Naive thymus-derived CD8-positive, alpha-beta T cell (primary cell): ENCODE measurements around the gene LAMA1. TPM values are rescaled to one million over a fixed set of nuclear protein-coding genes. Genes with fewer than 3 reads are reported as not detected.

ENCODE experiments used
- ATAC-seq, 2 donors: fragments of 150-1000 bp; cut with Tn5 transposase in 1 of 2; sonication (Bioruptor Pico), chemical (Tn5 transposase) in 1 of 2; 1 replicate in 1 of 2; 2 replicates in 1 of 2; pipeline ENCODE4 v1.10.0; 2021; ENCODE audit warnings: mild to moderate bottlenecking in 2 of 2, moderate library complexity in 2 of 2
- POLR2A ChIA-PET: fragments of 350-600 bp; sonication (Branson Sonifier 250); formaldehyde crosslinking; loops from one replicate; lab custom pipeline; 2021; ENCODE audit warnings: antibody characterized with exemption; lab: Charles Lee
- DNase-seq, 10 donors: peaks; one replicate each; pipeline versions ENCODE4 v3.0.0 to v3.0.0-alpha.2; 2020 to 2022
- H3K27ac Mint-ChIP-seq, 10 donors: one replicate each; pipeline ENCODE4 v1.8.0; 2020 to 2022; ENCODE audit warnings: mild to moderate bottlenecking in 10 of 10, mixed read lengths in 10 of 10, moderate library complexity in 4 of 10, inconsistent platforms in 1 of 10
- H3K27me3 Mint-ChIP-seq, 5 donors: one replicate each; pipeline ENCODE4 v1.8.0; 2021 to 2022; ENCODE audit warnings: mixed read lengths in 5 of 5
- H3K36me3 Mint-ChIP-seq, 3 donors: one replicate each; pipeline ENCODE4 v1.8.0; 2020 to 2022; ENCODE audit warnings: mixed read lengths in 3 of 3, mild to moderate bottlenecking in 2 of 3, inconsistent platforms in 1 of 3
- H3K4me1 Mint-ChIP-seq, 4 donors: one replicate each; pipeline ENCODE4 v1.8.0; 2021 to 2022; ENCODE audit warnings: mixed read lengths in 4 of 4
- H3K4me3 Mint-ChIP-seq, 10 donors: one replicate each; pipeline ENCODE4 v1.8.0; 2020 to 2022; ENCODE audit warnings: mild to moderate bottlenecking in 10 of 10, mixed read lengths in 10 of 10, moderate library complexity in 6 of 10, inconsistent platforms in 1 of 10
- H3K9me3 Mint-ChIP-seq, 9 donors: one replicate each; pipeline ENCODE4 v1.8.0; 2020 to 2022; ENCODE audit warnings: mixed read lengths in 9 of 9, mild to moderate bottlenecking in 3 of 9, inconsistent platforms in 1 of 9, moderate library complexity in 1 of 9
- polyA plus RNA-seq, 3 donors: library from polyadenylated mRNA; unstranded; fragments of 300-500 nt; fragmentation: Illumina TruSeq; gene quantifications; one replicate each; pipeline ENCODE4 v1.2.3, GENCODE V29; 2021
- total RNA-seq, 8 experiments: library from RNA in 2 of 8; stranded (reverse) in 2 of 8; gene quantifications; one replicate each; pipeline ENCODE4 v1.2.3 and lab custom pipeline; 2021 to 2026

Gene LAMA1
- total and polyA plus RNA-seq, 5 experiments from 2014 or later, result not detected

DNA sequence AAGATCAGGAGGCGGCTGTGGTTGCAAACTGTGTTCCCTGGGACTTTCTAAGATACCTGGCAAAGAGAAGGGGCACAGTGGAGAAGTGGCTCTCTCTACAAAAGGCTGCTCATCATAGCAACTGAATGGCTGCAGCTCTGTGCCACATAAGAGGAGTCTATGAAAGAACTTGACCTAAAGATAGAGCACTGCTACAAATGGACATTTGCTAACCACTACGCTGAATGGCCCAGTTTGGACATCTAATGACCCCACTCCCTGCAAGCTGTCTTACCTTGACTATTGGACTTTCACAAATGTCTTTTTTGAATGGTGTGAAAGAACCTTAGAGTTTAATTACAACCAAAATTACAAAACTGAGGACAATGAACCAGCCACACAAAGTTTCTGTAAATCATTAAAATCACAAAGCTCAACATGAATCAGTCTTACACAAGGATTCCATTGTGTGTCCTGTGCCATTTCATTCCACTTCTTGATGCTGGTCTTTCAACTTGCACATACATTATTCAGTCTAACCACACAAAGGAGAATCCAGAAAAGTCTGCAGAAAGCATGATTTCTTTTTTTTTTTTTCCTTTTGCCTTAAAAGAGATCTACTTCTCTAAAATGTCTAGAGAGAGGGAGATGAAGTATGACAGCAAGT lies 154.0 kb downstream of the LAMA1 start:
- Mint-ChIP-seq H3K36me3 (no peaks in the 10 kb centered on the region), H3K27me3 (no peaks in the 10 kb centered on the region), H3K4me3 (no peak overlapping the region), H3K9me3 (peaks cover 2 to 17% (median 7%) of the 10 kb centered on the region in 9 donors), H3K4me1 (no peaks in the 10 kb centered on the region), H3K27ac (no peak overlapping the region)
- DNase-seq, result no peak
- no peak for ATAC-seq
- POLR2A ChIA-PET, result interaction anchor here (0.6 kb wide), 1 partner anchor 1189 kb away, joined by 3 read pairs; no protein-coding TSS in a partner anchor

- Mint-ChIP-seq H3K4me1 (no peaks in the 10 kb centered on the region), H3K36me3 (no peaks in the 10 kb centered on the region), H3K27ac (no peak overlapping the region), H3K27me3 (no peaks in the 10 kb centered on the region), H3K9me3 (peaks cover 2 to 17% (median 7%) of the 10 kb centered on the region in 9 donors), H3K4me3 (no peak overlapping the region)
- POLR2A ChIA-PET, result no interaction called here
- no peak for ATAC-seq
- no peak for DNase-seq
Measured at GRCh38 chr18:6962571-6963451, 154.8 kb downstream of the LAMA1 start.

DNA sequence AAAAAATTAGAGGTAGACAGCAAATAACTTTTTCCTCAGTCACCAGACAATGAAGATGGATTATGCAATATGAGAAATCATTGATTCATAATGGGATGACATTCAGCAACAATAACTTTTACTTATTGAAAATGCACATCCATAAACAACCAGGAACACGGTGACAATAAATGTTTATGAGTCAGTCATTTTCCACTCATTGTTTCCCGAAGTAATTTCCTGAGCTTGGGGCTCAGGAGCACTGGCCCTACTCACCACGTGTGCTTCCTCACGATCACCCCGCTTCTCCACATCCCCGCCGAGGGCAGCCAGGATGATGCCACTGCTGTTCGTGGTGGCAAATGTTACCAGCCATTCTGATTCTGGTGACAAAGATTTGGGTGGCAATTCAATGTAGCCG lies 156.3 kb downstream of the LAMA1 start:
- Mint-ChIP-seq H3K36me3 (no peaks in the 10 kb centered on the region), H3K4me1 (no peaks in the 10 kb centered on the region), H3K27ac (no peak overlapping the region), H3K9me3 (peaks cover 2 to 17% (median 5%) of the 10 kb centered on the region in 9 donors), H3K27me3 (no peaks in the 10 kb centered on the region), H3K4me3 (no peak overlapping the region)
- POLR2A ChIA-PET, result no interaction called here
- ATAC-seq (no peak), DNase-seq (no peak)

DNA sequence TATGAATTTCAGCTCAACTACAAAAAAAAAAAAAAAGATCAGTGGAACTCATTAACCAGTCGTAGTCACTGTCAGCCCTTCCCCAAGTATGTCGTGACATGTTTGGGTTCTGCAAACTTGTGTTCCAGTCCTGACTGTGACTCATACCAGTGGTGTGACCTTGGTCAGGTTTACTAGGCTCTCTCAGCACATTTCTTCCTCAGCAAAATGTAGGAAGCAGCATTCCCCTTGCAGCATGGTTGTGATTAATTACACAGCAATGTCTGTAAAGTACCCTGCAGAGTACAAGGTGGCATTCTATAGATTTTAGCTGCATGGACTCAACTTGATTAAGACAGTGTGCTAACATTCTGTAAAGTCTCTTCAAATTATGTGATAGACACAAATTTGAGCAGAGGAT lies 156.9 kb downstream of the LAMA1 start:
- Mint-ChIP-seq H3K4me1 (no peaks in the 10 kb centered on the region), H3K36me3 (no peaks in the 10 kb centered on the region), H3K27me3 (no peaks in the 10 kb centered on the region), H3K4me3 (no peak overlapping the region), H3K27ac (no peak overlapping the region), H3K9me3 (peaks cover 0 to 17% (median 5%) of the 10 kb centered on the region in 9 donors)
- no peak for ATAC-seq
- POLR2A ChIA-PET, result no interaction called here
- DNase-seq, result no peak

GRCh38 chr18:6960124-6960523 lies 157.5 kb downstream of the LAMA1 start:
- peaks cover 0 to 17% (median 5%) of the 10 kb centered on the region in 9 donors for H3K9me3 Mint-ChIP-seq
- POLR2A ChIA-PET, result no interaction called here
- H3K27ac Mint-ChIP-seq, result no peak overlapping the region
- no peaks in the 10 kb centered on the region for H3K36me3 Mint-ChIP-seq
- no peaks in the 10 kb centered on the region for H3K4me1 Mint-ChIP-seq
- DNase-seq (no peak), ATAC-seq (no peak)
- H3K4me3 Mint-ChIP-seq, result no peak overlapping the region
- no peaks in the 10 kb centered on the region for H3K27me3 Mint-ChIP-seq

DNA sequence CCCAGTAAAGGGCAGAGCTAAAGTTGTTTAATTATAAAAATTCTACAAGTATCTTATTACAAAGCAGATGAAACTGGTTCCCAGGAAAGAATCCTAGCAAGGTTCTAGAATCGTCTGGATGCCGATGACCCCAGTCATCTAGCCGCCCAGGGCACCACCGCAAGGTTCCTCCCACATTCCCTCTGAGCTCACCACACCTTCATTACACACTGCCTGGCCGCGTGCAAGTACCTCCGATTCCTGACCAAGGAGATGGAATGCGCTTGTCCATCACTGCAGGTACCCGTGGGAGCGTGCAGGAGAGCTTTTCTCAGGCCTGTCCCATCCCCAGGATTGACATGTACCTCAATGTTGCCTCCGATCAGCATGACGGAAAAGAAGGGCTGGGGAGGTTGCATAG lies 158.5 kb downstream of the LAMA1 start:
- no peaks in the 10 kb centered on the region for H3K36me3 Mint-ChIP-seq
- H3K9me3 Mint-ChIP-seq, result peaks cover 0 to 17% (median 6%) of the 10 kb centered on the region in 9 donors
- DNase-seq (no peak), ATAC-seq (no peak)
- peaks cover 0 to 5% (median 0%) of the 10 kb centered on the region in 4 donors for H3K4me1 Mint-ChIP-seq
- H3K27me3 Mint-ChIP-seq, result peaks cover 0 to 6% (median 0%) of the 10 kb centered on the region in 5 donors
- no peak overlapping the region for H3K4me3 Mint-ChIP-seq
- POLR2A ChIA-PET, result no interaction called here
- no peak overlapping the region for H3K27ac Mint-ChIP-seq

GRCh38 chr18:6956999-6957398 lies 160.6 kb downstream of the LAMA1 start:
- POLR2A ChIA-PET, result no interaction called here
- no peak for DNase-seq

DNA sequence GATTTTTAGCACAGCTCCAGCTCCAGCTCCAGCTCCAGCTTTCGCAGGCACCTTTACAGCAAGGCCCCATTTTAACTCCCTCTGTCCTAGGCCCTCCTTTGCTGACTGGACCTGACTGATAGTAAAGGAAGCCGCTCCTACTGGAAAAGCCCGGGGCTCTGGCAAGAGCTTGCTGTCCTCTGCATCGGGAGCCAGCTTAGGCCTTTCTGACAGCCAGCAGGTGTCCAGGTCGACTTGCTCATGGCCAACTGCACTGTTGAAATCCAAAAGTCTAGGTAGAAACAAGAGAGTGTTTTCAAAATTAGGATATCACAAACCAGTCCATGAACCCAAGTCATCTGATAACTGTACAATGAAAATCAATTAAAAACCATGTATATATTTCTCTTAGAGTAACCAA lies 161.1 kb downstream of the LAMA1 start:
- POLR2A ChIA-PET, result no interaction called here
- H3K9me3 Mint-ChIP-seq, result peaks cover 0 to 15% (median 6%) of the 10 kb centered on the region in 9 donors
- DNase-seq (no peak), ATAC-seq (no peak)
- H3K27me3 Mint-ChIP-seq, result peaks cover 0 to 20% (median 0%) of the 10 kb centered on the region in 5 donors
- no peak overlapping the region for H3K27ac Mint-ChIP-seq
- H3K36me3 Mint-ChIP-seq, result no peaks in the 10 kb centered on the region
- H3K4me1 Mint-ChIP-seq, result peaks cover 0 to 5% (median 0%) of the 10 kb centered on the region in 4 donors
- no peak overlapping the region for H3K4me3 Mint-ChIP-seq

More at GRCh38 chr18:6956999-6957398, 160.6 kb downstream of the LAMA1 start:
- H3K4me1 Mint-ChIP-seq, result peaks cover 0 to 5% (median 0%) of the 10 kb centered on the region in 4 donors
- peaks cover 0 to 15% (median 0%) of the 10 kb centered on the region in 5 donors for H3K27me3 Mint-ChIP-seq
- ATAC-seq, result no peak
- peaks cover 0 to 17% (median 6%) of the 10 kb centered on the region in 9 donors for H3K9me3 Mint-ChIP-seq
- H3K36me3 Mint-ChIP-seq, result no peaks in the 10 kb centered on the region
- no peak overlapping the region for H3K4me3 Mint-ChIP-seq
- H3K27ac Mint-ChIP-seq, result no peak overlapping the region

- Mint-ChIP-seq H3K4me1 (peaks cover 0 to 5% (median 0%) of the 10 kb centered on the region in 4 donors), H3K27me3 (peaks cover 0 to 23% (median 0%) of the 10 kb centered on the region in 5 donors), H3K27ac (no peak overlapping the region), H3K36me3 (no peaks in the 10 kb centered on the region), H3K9me3 (peaks cover 0 to 16% (median 5%) of the 10 kb centered on the region in 9 donors), H3K4me3 (no peak overlapping the region)
- ATAC-seq (no peak), DNase-seq (no peak)
- POLR2A ChIA-PET, result no interaction called here
Measured at GRCh38 chr18:6955304-6955703, 162.3 kb downstream of the LAMA1 start.

DNA sequence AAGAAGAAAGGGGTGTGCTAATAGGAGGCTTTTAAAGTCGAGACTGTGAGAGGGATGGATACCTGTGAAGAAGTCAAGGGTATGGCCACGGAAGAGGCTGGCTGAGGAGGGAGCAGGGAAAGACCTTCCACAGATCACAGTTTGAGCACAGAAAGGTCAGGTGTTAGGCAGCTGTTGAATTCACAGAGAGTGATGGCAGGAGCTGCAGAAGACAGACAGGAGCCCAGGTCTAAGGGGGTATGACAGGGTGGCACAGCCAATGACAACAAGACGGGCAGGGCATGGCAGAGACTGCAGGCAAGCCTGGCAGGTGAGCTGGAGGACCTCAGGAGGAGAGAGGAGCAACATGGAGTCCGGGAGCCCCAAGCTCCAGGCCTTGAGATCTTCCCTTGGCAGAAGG lies 163.1 kb downstream of the LAMA1 start:
- POLR2A ChIA-PET, result no interaction called here
- Mint-ChIP-seq H3K27ac (no peak overlapping the region), H3K9me3 (peaks cover 0 to 11% (median 3%) of the 10 kb centered on the region in 9 donors), H3K4me3 (no peak overlapping the region), H3K27me3 (peaks cover 0 to 23% (median 0%) of the 10 kb centered on the region in 5 donors), H3K36me3 (no peaks in the 10 kb centered on the region), H3K4me1 (peaks cover 0 to 5% (median 0%) of the 10 kb centered on the region in 4 donors)
- DNase-seq (no peak), ATAC-seq (no peak)

- Mint-ChIP-seq H3K27me3 (peaks cover 0 to 32% (median 0%) of the 10 kb centered on the region in 5 donors), H3K36me3 (no peaks in the 10 kb centered on the region), H3K4me3 (no peak overlapping the region), H3K9me3 (peaks cover 0 to 11% (median 0%) of the 10 kb centered on the region in 9 donors), H3K4me1 (peaks cover 0 to 5% (median 0%) of the 10 kb centered on the region in 4 donors), H3K27ac (no peak overlapping the region)
- ATAC-seq, result no peak
- POLR2A ChIA-PET, result no interaction called here
- no peak for DNase-seq
Measured at GRCh38 chr18:6951336-6952090, 166.1 kb downstream of the LAMA1 start.

DNA sequence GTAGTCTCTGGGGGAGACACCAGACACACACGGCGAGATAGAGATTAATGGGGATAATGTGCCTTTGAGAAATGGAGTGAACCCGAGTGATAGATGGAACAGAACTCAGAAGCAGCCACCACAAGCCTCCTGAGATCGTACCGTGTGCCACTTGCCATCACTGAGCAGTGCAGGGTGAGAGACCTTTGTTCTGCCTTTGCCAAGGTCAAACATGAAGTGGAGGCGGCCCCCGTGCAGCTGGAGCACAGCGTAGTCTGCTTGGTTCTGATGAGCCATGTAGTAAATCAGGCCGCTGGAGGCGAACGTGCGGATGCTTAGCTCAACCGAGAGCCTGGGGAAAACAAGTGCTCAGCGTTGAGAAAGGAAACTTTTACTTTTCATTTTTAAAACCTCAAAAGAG lies 167.0 kb downstream of the LAMA1 start:
- H3K9me3 Mint-ChIP-seq, result peaks cover 0 to 11% (median 3%) of the 10 kb centered on the region in 9 donors
- H3K4me3 Mint-ChIP-seq, result no peak overlapping the region
- peaks cover 0 to 32% (median 0%) of the 10 kb centered on the region in 5 donors for H3K27me3 Mint-ChIP-seq
- H3K36me3 Mint-ChIP-seq, result no peaks in the 10 kb centered on the region
- ATAC-seq (no peak), DNase-seq (no peak)
- no peak overlapping the region for H3K27ac Mint-ChIP-seq
- POLR2A ChIA-PET, result no interaction called here
- H3K4me1 Mint-ChIP-seq, result peaks cover 0 to 5% (median 0%) of the 10 kb centered on the region in 4 donors
